Lower lobe of right lung (tissue), 2 donors: ENCODE data around the gene AWAT1. TPM values are rescaled to one million over a fixed set of nuclear protein-coding genes. Genes with fewer than 3 reads are reported as not detected.

ENCODE experiments used
- ATAC-seq, 2 donors: fragments of 200-7000 bp; cut with Tn5 transposase; one replicate each; pipeline ENCODE4 v1.9.1; 2020 to 2022; ENCODE audit warnings: mild to moderate bottlenecking in 2 of 2, moderate library complexity in 2 of 2
- DNase-seq: peaks from one replicate; pipeline ENCODE4 v3.0.0-alpha.2; 2020
- H3K27ac ChIP-seq: fragments of 200-600 bp; one replicate; pipeline ENCODE4 v1.8.0; 2022
- H3K27me3 ChIP-seq: fragments of 200-600 bp; one replicate; pipeline ENCODE4 v1.8.0; 2022; ENCODE audit warnings: low read depth
- H3K36me3 ChIP-seq: fragments of 200-600 bp; one replicate; pipeline ENCODE4 v1.8.0; 2022; ENCODE audit warnings: mild to moderate bottlenecking
- H3K4me1 ChIP-seq: fragments of 200-600 bp; one replicate; pipeline ENCODE4 v1.8.0; 2022
- H3K4me3 ChIP-seq: fragments of 200-600 bp; one replicate; pipeline ENCODE4 v1.8.0; 2022; ENCODE audit warnings: mild to moderate bottlenecking
- H3K9me3 ChIP-seq: fragments of 200-600 bp; one replicate; pipeline ENCODE4 v1.8.0; 2022
- intact Hi-C: fragments of 100-400 bp; cut with DNase I; formaldehyde crosslinking; loops from one replicate; pipeline ENCODE4 v1.11.0; 2022
- total RNA-seq: library from RNA; stranded (reverse); fragmentation: NEBNext Ultra II Directional; extraction: Animal tissue kit (Norgen Biotek cat#: 25700); gene quantifications from one replicate; pipeline ENCODE4 v1.2.1, GENCODE V29; 2021
- TF ChIP-seq, protein P1 (sequence below): fragments of 200-600 bp; IDR thresholded peaks from one replicate; pipeline ENCODE4 v1.8.0; 2022; ENCODE audit warnings: antibody characterized with exemption, mild to moderate bottlenecking
- donor health status: DM: no; HTN: yes; CAD: no; lungs with severe emphysema.

Gene AWAT1
- total RNA-seq, 1 donor from 2014 or later = not detected

GRCh38 chrX:70219938-70220764, 14.3 kb upstream of the AWAT1 start:
- Histone ChIP-seq H3K36me3 (no peaks in the 10 kb centered on the region), H3K4me3 (no peak overlapping the region), H3K4me1 (no peaks in the 10 kb centered on the region), H3K9me3 (no peaks in the 10 kb centered on the region), H3K27me3 (no peaks in the 10 kb centered on the region), H3K27ac (no peak overlapping the region)
- TF ChIP-seq, protein P1, sequence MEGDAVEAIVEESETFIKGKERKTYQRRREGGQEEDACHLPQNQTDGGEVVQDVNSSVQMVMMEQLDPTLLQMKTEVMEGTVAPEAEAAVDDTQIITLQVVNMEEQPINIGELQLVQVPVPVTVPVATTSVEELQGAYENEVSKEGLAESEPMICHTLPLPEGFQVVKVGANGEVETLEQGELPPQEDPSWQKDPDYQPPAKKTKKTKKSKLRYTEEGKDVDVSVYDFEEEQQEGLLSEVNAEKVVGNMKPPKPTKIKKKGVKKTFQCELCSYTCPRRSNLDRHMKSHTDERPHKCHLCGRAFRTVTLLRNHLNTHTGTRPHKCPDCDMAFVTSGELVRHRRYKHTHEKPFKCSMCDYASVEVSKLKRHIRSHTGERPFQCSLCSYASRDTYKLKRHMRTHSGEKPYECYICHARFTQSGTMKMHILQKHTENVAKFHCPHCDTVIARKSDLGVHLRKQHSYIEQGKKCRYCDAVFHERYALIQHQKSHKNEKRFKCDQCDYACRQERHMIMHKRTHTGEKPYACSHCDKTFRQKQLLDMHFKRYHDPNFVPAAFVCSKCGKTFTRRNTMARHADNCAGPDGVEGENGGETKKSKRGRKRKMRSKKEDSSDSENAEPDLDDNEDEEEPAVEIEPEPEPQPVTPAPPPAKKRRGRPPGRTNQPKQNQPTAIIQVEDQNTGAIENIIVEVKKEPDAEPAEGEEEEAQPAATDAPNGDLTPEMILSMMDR = no peak
- intact Hi-C loops = no loop called here
- no peak for ATAC-seq
- no peak for DNase-seq

DNA sequence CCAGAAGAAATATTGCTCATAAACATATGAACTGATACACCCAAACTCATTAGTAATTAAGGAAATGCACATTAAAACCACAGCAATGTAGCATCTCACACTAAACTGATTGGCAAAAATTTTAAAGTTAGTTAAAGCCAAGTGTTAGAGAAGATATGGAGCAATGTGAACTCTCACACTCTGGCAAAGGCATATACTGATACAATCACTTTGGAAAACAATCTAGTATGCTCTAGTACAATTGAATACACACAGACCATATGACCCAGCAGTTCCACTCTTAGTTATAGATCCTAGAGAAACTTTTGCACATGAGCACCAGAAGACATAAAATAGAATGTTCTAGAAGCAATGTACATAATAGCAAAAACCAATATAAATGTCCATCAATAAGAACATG, 8.4 kb upstream of the AWAT1 start:
- TF ChIP-seq, protein P1 = no peak
- Histone ChIP-seq H3K27ac (no peak overlapping the region), H3K27me3 (no peaks in the 10 kb centered on the region), H3K4me1 (no peaks in the 10 kb centered on the region), H3K9me3 (no peaks in the 10 kb centered on the region), H3K4me3 (no peak overlapping the region), H3K36me3 (no peaks in the 10 kb centered on the region)
- intact Hi-C loops = no loop called here
- DNase-seq (no peak), ATAC-seq (no peak)

GRCh38 chrX:70226687-70227086, 7.8 kb upstream of the AWAT1 start:
- Histone ChIP-seq H3K9me3 (no peaks in the 10 kb centered on the region), H3K27me3 (no peaks in the 10 kb centered on the region), H3K36me3 (no peaks in the 10 kb centered on the region), H3K4me3 (no peak overlapping the region), H3K27ac (no peak overlapping the region), H3K4me1 (no peaks in the 10 kb centered on the region)
- ATAC-seq = no peak
- intact Hi-C loops = no loop called here
- TF ChIP-seq, protein P1 = no peak
- DNase-seq = no peak

DNA sequence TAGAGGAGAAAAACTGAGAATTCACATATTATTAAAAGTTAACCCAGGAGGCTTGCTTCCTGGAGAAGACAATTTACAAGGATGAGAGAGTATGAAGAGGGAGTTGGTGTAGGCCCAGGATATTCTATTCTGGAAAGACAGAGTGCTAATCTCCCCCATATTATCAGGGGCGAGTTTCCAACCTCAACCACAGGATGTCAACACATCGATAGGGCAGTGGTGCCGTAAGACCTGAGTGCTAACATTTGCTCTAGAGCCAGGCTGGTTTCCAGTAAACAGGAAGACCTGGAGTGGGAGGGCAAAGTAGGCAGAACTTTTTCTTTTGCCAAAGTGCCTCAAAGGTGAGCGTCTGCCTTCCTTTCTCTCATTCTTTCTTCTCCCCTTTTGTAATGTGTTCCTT, 2.8 kb upstream of the AWAT1 start:
- Histone ChIP-seq H3K4me1 (no peaks in the 10 kb centered on the region), H3K9me3 (no peaks in the 10 kb centered on the region), H3K4me3 (no peak overlapping the region), H3K36me3 (no peaks in the 10 kb centered on the region), H3K27ac (no peak overlapping the region), H3K27me3 (no peaks in the 10 kb centered on the region)
- ATAC-seq (no peak), DNase-seq (no peak)
- intact Hi-C loops = no loop called here
- TF ChIP-seq, protein P1 = no peak

DNA sequence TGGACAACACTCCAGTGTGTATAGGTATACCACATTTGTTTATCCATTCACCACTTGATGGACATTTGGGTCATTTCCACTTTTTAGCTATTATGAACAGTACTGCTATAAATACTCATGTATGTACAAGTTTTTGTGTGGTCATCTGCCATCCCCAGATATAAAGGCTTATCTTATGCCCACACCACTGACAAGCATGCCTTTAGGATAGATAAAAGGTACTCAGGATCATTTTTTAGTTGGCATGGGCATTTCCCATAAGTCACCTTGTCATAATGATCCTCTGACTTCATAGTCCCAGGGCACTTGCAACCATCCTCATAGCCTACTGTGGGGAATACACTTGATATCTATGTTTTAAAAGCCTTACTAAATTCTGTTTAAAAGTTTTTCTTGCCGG, 6.3 kb downstream of the AWAT1 start:
- Histone ChIP-seq H3K36me3 (no peaks in the 10 kb centered on the region), H3K27ac (no peak overlapping the region), H3K4me3 (no peak overlapping the region), H3K9me3 (no peaks in the 10 kb centered on the region), H3K27me3 (no peaks in the 10 kb centered on the region), H3K4me1 (no peaks in the 10 kb centered on the region)
- no peak for DNase-seq
- intact Hi-C loops = no loop called here
- TF ChIP-seq, protein P1 = no peak
- no peak for ATAC-seq
